Measurements from ENCODE around the gene OR7G2. TPM values are rescaled to one million over a fixed set of nuclear protein-coding genes. Genes with fewer than 3 reads are reported as not detected.

The OR7G2 gene
- total RNA-seq, 1 experiment from 2014 or later: not detected

GRCh38 chr19:9070066-9070465, 37.2 kb downstream of the OR7G2 start:
- no peaks in the 10 kb centered on the region for H3K36me3 ChIP-seq (ENCODE audit: low read depth, low read length)
- ATAC-seq (no peak), DNase-seq (no peak)
- H2AFZ ChIP-seq (ENCODE audit: low read length): no peak overlapping the region
- no peak overlapping the region for H3K9ac ChIP-seq (ENCODE audit: low read length)
- intact Hi-C loops (cut with micrococcal nuclease): no loop called here
- H3K4me3 ChIP-seq (ENCODE audit: low read length): no peak overlapping the region
- no peaks in the 10 kb centered on the region for H3K27me3 ChIP-seq (ENCODE audit: low read length)
- BruUV-seq (replicated peaks): no TSS peak
- ChIA-PET CTCF (no interaction called here), POLR2A (ENCODE audit: unreplicated experiment) (no interaction called here)
- H4K20me1 ChIP-seq (ENCODE audit: low read length): no peaks in the 10 kb centered on the region
- no peaks in the 10 kb centered on the region for H3K9me3 ChIP-seq (ENCODE audit: low read length)
- no peak overlapping the region for H3K4me2 ChIP-seq (ENCODE audit: low read length)
- H3K79me2 ChIP-seq (ENCODE audit: low read length): no peaks in the 10 kb centered on the region
- no peak overlapping the region for H3K27ac ChIP-seq (ENCODE audit: low read length)
- no peaks in the 10 kb centered on the region for H3K9me2 ChIP-seq (replicated peaks; ENCODE audit: low read length)
- H3K4me1 ChIP-seq (ENCODE audit: insufficient read depth, low read length): peaks cover 6% of the 10 kb centered on the region
- TF ChIP-seq, protein P1, sequence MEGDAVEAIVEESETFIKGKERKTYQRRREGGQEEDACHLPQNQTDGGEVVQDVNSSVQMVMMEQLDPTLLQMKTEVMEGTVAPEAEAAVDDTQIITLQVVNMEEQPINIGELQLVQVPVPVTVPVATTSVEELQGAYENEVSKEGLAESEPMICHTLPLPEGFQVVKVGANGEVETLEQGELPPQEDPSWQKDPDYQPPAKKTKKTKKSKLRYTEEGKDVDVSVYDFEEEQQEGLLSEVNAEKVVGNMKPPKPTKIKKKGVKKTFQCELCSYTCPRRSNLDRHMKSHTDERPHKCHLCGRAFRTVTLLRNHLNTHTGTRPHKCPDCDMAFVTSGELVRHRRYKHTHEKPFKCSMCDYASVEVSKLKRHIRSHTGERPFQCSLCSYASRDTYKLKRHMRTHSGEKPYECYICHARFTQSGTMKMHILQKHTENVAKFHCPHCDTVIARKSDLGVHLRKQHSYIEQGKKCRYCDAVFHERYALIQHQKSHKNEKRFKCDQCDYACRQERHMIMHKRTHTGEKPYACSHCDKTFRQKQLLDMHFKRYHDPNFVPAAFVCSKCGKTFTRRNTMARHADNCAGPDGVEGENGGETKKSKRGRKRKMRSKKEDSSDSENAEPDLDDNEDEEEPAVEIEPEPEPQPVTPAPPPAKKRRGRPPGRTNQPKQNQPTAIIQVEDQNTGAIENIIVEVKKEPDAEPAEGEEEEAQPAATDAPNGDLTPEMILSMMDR (conservative IDR thresholded peaks at IDR 0.05; ENCODE audit: low read depth, low read length): no peak
- no peak for TF ChIP-seq EZH2phosphoT487 (IDR thresholded peaks at IDR 0.05; ENCODE audit: borderline replicate concordance, low read length)
- TF ChIP-seq EZH2 (IDR thresholded peaks at IDR 0.05; ENCODE audit: low read length, unreplicated experiment): no peak
- no peaks in the 10 kb centered on the region for H3F3A ChIP-seq (ENCODE audit: low read length, unreplicated experiment)

DNA sequence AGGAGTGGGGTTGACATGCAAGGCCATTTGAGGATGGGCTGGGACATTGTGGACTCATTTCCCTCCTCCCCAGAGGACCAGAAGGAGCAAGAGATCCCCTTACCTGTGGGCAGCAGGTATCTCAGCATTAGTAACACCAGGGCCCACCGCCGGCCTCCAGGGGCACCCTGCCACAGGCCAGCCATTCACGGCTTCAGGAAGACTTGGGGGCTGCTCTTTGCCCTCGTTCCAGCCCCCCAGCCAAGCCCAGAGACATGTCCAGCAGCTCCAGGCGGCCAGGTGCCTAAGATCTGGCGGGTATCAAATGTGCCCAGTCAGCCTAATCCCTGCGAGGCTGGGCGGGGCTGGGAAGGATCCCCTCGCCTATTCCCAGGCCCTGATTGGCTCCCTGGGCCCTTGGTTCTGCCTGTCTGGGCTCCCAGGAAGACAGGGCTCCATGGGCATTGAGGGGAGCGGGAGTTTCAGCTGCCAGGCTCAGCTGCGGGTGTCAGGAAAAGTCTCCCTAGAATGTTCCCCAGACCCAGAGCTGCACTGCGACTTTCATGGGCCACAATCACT, 41.7 kb downstream of the OR7G2 start:
- ATAC-seq (no peak), DNase-seq (no peak)
- H3K27ac ChIP-seq (ENCODE audit: low read length): no peak overlapping the region
- no peaks in the 10 kb centered on the region for H4K20me1 ChIP-seq (ENCODE audit: low read length)
- no peak overlapping the region for H3K4me2 ChIP-seq (ENCODE audit: low read length)
- no TSS peak for BruUV-seq (replicated peaks)
- no peak overlapping the region for H3K9ac ChIP-seq (ENCODE audit: low read length)
- ChIA-PET CTCF (no interaction called here), POLR2A (ENCODE audit: unreplicated experiment) (no interaction called here)
- no peak overlapping the region for H3K4me3 ChIP-seq (ENCODE audit: low read length)
- intact Hi-C loops (cut with micrococcal nuclease): no loop called here
- no peaks in the 10 kb centered on the region for H3K9me3 ChIP-seq (ENCODE audit: low read length)
- no peaks in the 10 kb centered on the region for H3K27me3 ChIP-seq (ENCODE audit: low read length)
- no peaks in the 10 kb centered on the region for H3F3A ChIP-seq (ENCODE audit: low read length, unreplicated experiment)
- no peaks in the 10 kb centered on the region for H3K9me2 ChIP-seq (replicated peaks; ENCODE audit: low read length)
- no peaks in the 10 kb centered on the region for H3K4me1 ChIP-seq (ENCODE audit: insufficient read depth, low read length)
- no peak overlapping the region for H2AFZ ChIP-seq (ENCODE audit: low read length)
- H3K36me3 ChIP-seq (ENCODE audit: low read depth, low read length): no peaks in the 10 kb centered on the region
- no peaks in the 10 kb centered on the region for H3K79me2 ChIP-seq (ENCODE audit: low read length)
- TF ChIP-seq, protein P1 (conservative IDR thresholded peaks at IDR 0.05; ENCODE audit: low read depth, low read length): no peak
- TF ChIP-seq EZH2 (IDR thresholded peaks at IDR 0.05; ENCODE audit: low read length, unreplicated experiment) (no peak), EZH2phosphoT487 (IDR thresholded peaks at IDR 0.05; ENCODE audit: borderline replicate concordance, low read length) (no peak)

- H3K79me2 ChIP-seq (ENCODE audit: low read length): no peaks in the 10 kb centered on the region
- ChIA-PET POLR2A (ENCODE audit: unreplicated experiment) (no interaction called here), CTCF (no interaction called here)
- no peaks in the 10 kb centered on the region for H3K36me3 ChIP-seq (ENCODE audit: low read depth, low read length)
- TF ChIP-seq EZH2phosphoT487 (IDR thresholded peaks at IDR 0.05; ENCODE audit: borderline replicate concordance, low read length) (no peak), EZH2 (IDR thresholded peaks at IDR 0.05; ENCODE audit: low read length, unreplicated experiment) (no peak)
- TF ChIP-seq, protein P1 (conservative IDR thresholded peaks at IDR 0.05; ENCODE audit: low read depth, low read length): no peak
- no TSS peak for BruUV-seq (replicated peaks)
- no peak overlapping the region for H3K4me2 ChIP-seq (ENCODE audit: low read length)
- no peak overlapping the region for H3K4me3 ChIP-seq (ENCODE audit: low read length)
- no peak overlapping the region for H3K9ac ChIP-seq (ENCODE audit: low read length)
- no peaks in the 10 kb centered on the region for H3K9me3 ChIP-seq (ENCODE audit: low read length)
- ATAC-seq (no peak), DNase-seq (peak; percentile 25)
- no peak overlapping the region for H2AFZ ChIP-seq (ENCODE audit: low read length)
- no peaks in the 10 kb centered on the region for H3F3A ChIP-seq (ENCODE audit: low read length, unreplicated experiment)
- no peak overlapping the region for H3K27ac ChIP-seq (ENCODE audit: low read length)
- intact Hi-C loops (cut with micrococcal nuclease): no loop called here
- H3K9me2 ChIP-seq (replicated peaks; ENCODE audit: low read length): no peaks in the 10 kb centered on the region
- H3K27me3 ChIP-seq (ENCODE audit: low read length): no peaks in the 10 kb centered on the region
- H3K4me1 ChIP-seq (ENCODE audit: insufficient read depth, low read length): no peaks in the 10 kb centered on the region
- no peaks in the 10 kb centered on the region for H4K20me1 ChIP-seq (ENCODE audit: low read length)
Observed at GRCh38 chr19:9061879-9062278, 45.4 kb downstream of the OR7G2 start.
